Head of caudate nucleus (tissue), 42 donors: ENCODE data around the gene YPEL2.

Experiments
- DNase-seq, 42 donors: peaks; one replicate each; pipeline versions ENCODE4 v3.0.0 to v3.0.0-alpha.2; 2020 to 2021; ENCODE audit warnings: mixed read lengths in 7 of 42
- intact Hi-C: fragments of 100-400 bp; cut with DNase I; formaldehyde crosslinking; loops from one replicate; pipeline ENCODE4 v1.15.0; 2022

Gene YPEL2

GRCh38 chr17:59369031-59369975 is 37.8 kb downstream of the YPEL2 start:
- DNase-seq: peak in 1 of 42 donors; percentile 12
- intact Hi-C loops: no loop called here

- peak in 1 of 42 donors; percentile 10 for DNase-seq
- intact Hi-C loops: loop anchor here (5.0 kb wide), 1 partner anchor 38 kb away; the partner anchor contains the start of gene YPEL2
These were observed 39.3 kb downstream of the YPEL2 start for GRCh38 chr17:59370593-59371299.

GRCh38 chr17:59371416-59372100 is 40.1 kb downstream of the YPEL2 start:
- intact Hi-C loops: loop anchor here (5.0 kb wide), 1 partner anchor 39 kb away; the partner anchor contains the start of gene YPEL2
- DNase-seq: peak in 7 of 42 donors; percentile 18 to 58 (median 38)

GRCh38 chr17:59372138-59372751 is 40.8 kb downstream of the YPEL2 start:
- peak in 5 of 42 donors; percentile 10 to 57 (median 52) for DNase-seq
- intact Hi-C loops: loop anchor here (5.0 kb wide), 1 partner anchor 40 kb away; the partner anchor contains the start of gene YPEL2

GRCh38 chr17:59373882-59374495 is 42.5 kb downstream of the YPEL2 start:
- intact Hi-C loops: loop anchor here (5.0 kb wide), 1 partner anchor 42 kb away; the partner anchor contains the start of gene YPEL2

GRCh38 chr17:59374612-59375011 is 43.2 kb downstream of the YPEL2 start:
- intact Hi-C loops: loop anchor here (5.0 kb wide), 1 partner anchor 42 kb away; the partner anchor contains the start of gene YPEL2
- DNase-seq: no peak

More at GRCh38 chr17:59373882-59374495, 42.5 kb downstream of the YPEL2 start:
- peak in 1 of 42 donors; percentile 7 for DNase-seq

GRCh38 chr17:59375857-59376256 is 44.4 kb downstream of the YPEL2 start:
- DNase-seq: no peak
- intact Hi-C loops: no loop called here

- intact Hi-C loops: no loop called here
These were observed 45.1 kb downstream of the YPEL2 start for GRCh38 chr17:59376506-59376905.

GRCh38 chr17:59377410-59377809 is 46.0 kb downstream of the YPEL2 start:
- peak in 4 of 42 donors; percentile 4 to 36 (median 18) for DNase-seq
- intact Hi-C loops: no loop called here

More at GRCh38 chr17:59376506-59376905, 45.1 kb downstream of the YPEL2 start:
- peak in 2 of 42 donors; percentile 1 for DNase-seq

GRCh38 chr17:59378675-59379074 is 47.2 kb downstream of the YPEL2 start:
- peak in 3 of 42 donors; percentile 5 to 14 (median 12) for DNase-seq
- intact Hi-C loops: no loop called here

GRCh38 chr17:59380474-59380873 is 49.0 kb downstream of the YPEL2 start:
- intact Hi-C loops: no loop called here
- DNase-seq: peak in 1 of 42 donors; percentile 1

- intact Hi-C loops: no loop called here
- peak; percentile 40 to 95 (median 86) for DNase-seq
These were observed 50.5 kb downstream of the YPEL2 start for GRCh38 chr17:59381716-59382570.

GRCh38 chr17:59383893-59384292 is 52.4 kb downstream of the YPEL2 start:
- DNase-seq: no peak
- intact Hi-C loops: no loop called here

GRCh38 chr17:59387351-59388068 is 56.1 kb downstream of the YPEL2 start:
- intact Hi-C loops: no loop called here
- DNase-seq: peak in 1 of 42 donors; percentile 22

GRCh38 chr17:59388069-59388556 is 56.7 kb downstream of the YPEL2 start:
- DNase-seq: peak in 1 of 42 donors; percentile 8
- intact Hi-C loops: no loop called here

- intact Hi-C loops: no loop called here
These were observed 57.6 kb downstream of the YPEL2 start for GRCh38 chr17:59389066-59389465.

More at GRCh38 chr17:59389066-59389465, 57.6 kb downstream of the YPEL2 start:
- DNase-seq: peak in 4 of 42 donors; percentile 13 to 40 (median 31)
